GM12873 (cell line): Measurements from ENCODE around the gene LDAH.

Experiments
- TF ChIP-seq, protein P1 (sequence below): IDR thresholded peaks from 2 replicates; pipeline ENCODE4 v1.5.1; 2012; ENCODE audit warnings: low read depth, mild to moderate bottlenecking, moderate library complexity, low read length, control low read depth; ENCODE audit not compliant: insufficient read depth; ENCODE audit errors: missing control alignments

Gene LDAH

DNA sequence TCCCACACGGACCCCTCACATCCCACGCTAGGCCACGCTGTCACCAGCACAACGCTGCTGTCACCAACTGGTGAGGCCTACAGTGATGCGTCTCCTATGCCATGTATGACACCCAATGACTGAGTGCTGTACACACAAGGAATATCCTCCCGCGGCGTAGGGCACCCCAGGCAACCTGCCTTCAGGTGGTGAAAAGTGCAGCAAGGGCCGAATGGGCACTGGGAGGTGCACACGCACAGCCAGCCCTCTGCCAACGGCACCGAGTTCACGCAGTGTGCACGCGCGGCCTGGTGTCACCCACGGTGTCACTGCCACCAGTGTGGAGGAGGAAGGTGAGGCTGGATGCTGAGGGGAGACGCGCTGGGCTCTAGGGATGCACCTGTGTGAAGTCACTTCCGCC, 176.5 kb downstream of the LDAH start:
- TF ChIP-seq, protein P1, sequence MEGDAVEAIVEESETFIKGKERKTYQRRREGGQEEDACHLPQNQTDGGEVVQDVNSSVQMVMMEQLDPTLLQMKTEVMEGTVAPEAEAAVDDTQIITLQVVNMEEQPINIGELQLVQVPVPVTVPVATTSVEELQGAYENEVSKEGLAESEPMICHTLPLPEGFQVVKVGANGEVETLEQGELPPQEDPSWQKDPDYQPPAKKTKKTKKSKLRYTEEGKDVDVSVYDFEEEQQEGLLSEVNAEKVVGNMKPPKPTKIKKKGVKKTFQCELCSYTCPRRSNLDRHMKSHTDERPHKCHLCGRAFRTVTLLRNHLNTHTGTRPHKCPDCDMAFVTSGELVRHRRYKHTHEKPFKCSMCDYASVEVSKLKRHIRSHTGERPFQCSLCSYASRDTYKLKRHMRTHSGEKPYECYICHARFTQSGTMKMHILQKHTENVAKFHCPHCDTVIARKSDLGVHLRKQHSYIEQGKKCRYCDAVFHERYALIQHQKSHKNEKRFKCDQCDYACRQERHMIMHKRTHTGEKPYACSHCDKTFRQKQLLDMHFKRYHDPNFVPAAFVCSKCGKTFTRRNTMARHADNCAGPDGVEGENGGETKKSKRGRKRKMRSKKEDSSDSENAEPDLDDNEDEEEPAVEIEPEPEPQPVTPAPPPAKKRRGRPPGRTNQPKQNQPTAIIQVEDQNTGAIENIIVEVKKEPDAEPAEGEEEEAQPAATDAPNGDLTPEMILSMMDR: no peak

- TF ChIP-seq, protein P1: no peak
These were observed 177.1 kb downstream of the LDAH start for GRCh38 chr2:20645761-20646160.

DNA sequence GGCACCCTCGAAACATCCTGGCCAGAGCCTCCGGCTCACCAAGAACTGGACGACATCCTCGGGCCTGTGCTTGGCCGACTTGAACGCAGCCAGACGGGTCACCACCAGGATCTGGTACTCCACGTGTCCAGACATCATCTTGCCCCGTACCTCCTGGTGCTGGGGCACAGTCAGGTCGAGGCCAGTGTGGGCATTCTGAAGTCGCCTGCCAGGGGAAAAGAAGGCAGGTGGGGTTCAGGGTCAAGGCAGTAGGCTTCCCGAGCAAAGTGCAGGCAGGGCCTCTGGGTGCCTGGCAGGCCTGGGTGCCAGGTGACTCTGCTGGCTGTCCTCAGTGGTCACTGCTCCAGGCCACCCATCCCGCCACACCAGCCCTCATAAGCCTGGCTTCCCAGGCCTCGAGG, 177.6 kb downstream of the LDAH start:
- TF ChIP-seq, protein P1: no peak

GRCh38 chr2:20643826-20644225, 179.1 kb downstream of the LDAH start:
- TF ChIP-seq, protein P1: no peak

- TF ChIP-seq, protein P1: no peak
These were observed 179.8 kb downstream of the LDAH start for GRCh38 chr2:20643060-20643459.

DNA sequence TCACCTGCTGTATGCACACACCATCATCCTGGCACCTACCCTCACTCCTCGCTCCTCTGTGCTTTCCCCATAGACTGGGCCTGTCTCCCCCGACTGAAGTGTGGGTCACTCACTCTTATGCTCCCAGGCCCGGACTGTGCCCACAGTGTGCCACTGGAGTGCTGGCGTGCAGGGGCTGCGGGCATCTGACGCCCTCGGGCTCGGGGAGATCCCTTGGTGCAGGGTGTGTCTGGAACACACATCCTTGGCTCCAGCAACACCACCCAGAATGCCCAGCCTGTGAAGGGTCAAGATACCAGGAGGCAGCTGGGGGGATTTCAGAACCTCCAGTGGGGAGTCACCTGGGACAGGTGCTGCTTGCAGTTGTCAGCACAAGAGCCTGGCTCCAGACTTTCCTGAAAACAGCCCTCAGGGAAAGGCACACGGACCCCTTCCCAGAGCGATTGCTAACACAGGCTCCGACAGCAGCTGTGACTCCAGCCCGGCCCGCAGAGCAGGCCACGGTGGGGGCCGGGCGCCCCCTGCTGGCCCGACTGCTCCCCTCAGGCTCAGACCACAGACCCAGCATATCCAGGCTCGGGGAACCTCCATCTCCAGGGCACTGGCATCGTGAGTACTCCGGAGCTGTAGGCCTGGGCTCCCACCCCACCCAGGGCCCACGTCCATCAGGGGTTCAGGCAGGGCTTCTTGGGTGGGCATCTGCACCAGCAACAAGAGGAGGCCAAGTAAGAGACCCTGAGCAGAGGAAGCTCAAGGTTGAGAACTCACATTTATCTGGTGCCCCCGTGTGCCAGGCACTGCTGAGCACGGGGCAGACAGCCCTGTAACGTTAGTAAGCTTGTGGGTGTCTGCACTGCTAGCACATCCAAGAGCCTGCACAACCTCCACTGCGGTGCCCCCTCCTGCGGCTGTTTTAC, 180.6 kb downstream of the LDAH start:
- TF ChIP-seq, protein P1: peak; percentile 97

GRCh38 chr2:20641123-20641985, 181.5 kb downstream of the LDAH start:
- TF ChIP-seq, protein P1: no peak
